ENCODE data around the gene USO1. TPM values are rescaled to one million over a fixed set of nuclear protein-coding genes. Genes with fewer than 3 reads are reported as not detected.

Gene USO1
- total and polyA plus RNA-seq, 12 donors: 27.4 to 109 (median 69.8) TPM

DNA sequence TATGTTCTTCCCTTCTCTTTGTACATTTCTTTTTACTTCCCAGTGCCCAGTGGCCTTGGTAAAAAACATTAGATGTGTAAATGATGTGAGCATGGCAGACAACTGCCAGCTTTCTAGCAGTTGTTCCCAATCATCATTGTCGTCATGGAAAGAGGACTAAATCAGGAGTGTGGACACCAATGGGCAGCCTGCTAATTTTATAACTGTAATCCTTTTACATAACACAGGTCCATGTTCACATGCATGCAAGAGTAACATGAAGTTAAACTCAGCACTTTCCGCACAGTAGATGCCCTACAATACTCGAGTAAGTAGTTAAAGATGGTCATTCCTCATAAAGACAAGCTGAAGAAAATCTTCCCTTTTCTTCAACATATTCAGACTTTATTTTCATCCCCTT, 27.8 kb upstream of the USO1 start:
- no peaks in the 10 kb centered on the region for H3K4me1 ChIP-seq (replicated peaks in 1 of 2)
- no peak for DNase-seq
- TF ChIP-seq, protein P1, sequence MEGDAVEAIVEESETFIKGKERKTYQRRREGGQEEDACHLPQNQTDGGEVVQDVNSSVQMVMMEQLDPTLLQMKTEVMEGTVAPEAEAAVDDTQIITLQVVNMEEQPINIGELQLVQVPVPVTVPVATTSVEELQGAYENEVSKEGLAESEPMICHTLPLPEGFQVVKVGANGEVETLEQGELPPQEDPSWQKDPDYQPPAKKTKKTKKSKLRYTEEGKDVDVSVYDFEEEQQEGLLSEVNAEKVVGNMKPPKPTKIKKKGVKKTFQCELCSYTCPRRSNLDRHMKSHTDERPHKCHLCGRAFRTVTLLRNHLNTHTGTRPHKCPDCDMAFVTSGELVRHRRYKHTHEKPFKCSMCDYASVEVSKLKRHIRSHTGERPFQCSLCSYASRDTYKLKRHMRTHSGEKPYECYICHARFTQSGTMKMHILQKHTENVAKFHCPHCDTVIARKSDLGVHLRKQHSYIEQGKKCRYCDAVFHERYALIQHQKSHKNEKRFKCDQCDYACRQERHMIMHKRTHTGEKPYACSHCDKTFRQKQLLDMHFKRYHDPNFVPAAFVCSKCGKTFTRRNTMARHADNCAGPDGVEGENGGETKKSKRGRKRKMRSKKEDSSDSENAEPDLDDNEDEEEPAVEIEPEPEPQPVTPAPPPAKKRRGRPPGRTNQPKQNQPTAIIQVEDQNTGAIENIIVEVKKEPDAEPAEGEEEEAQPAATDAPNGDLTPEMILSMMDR (IDR thresholded peaks at IDR 0.05): no peak
- TF ChIP-seq POLR2A (IDR thresholded peaks at IDR 0.05): no peak
- no peaks in the 10 kb centered on the region for H3K36me3 ChIP-seq (replicated peaks in 1 of 2)
- H3K27me3 ChIP-seq: no peaks in the 10 kb centered on the region
- 79 to 94% (median 90%) methylated on average over 3 of the region's 3 CpGs for WGBS, 4 donors
- intact Hi-C loops (cut with DNase I): no loop called here
- no peaks in the 10 kb centered on the region for H3K9me3 ChIP-seq (replicated peaks in 1 of 3)
- no peak overlapping the region for H3K4me3 ChIP-seq
- no peak overlapping the region for H3K27ac ChIP-seq

DNA sequence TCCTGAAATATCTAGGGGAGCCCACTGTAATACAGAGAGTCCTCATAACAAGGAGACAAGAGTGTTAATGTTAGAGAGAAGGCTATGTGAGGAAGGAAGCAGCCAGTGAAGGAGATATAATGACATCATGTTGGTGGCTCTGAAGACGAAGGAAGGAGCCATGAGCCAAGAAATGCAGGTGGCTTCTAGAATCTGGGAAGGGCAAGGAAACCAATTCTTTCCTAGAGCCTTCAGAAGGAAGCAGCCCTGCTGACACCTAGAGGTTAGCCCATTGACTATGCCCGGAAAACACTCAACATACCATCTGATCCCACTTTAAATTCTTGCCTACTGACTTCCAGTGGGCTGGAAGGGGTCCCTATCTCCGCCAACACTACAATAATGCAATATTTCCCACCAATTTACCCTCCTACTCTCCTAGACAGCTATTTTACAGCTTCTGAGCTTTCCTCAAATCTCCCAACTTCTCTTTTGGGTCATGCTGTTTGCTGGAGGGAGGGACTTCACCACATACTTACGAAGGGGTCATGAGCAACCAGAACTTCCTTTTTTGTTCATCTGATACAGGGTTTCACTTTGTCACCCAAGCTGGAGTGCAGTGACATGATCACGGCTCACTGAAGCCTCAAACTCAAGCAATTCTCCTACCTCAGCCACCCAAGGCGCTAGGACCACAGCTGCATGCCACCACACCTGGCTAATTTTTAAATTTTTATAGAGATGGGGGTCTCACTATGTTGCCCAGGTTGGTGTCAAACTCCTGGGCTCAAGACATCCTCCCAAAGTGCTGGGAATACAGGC, 26.0 kb upstream of the USO1 start:
- no peaks in the 10 kb centered on the region for H3K4me1 ChIP-seq (replicated peaks in 1 of 2)
- 63 to 77% (median 75%) methylated on average over 6 of the region's 6 CpGs for WGBS, 4 donors
- no peaks in the 10 kb centered on the region for H3K9me3 ChIP-seq (replicated peaks in 1 of 3)
- intact Hi-C loops (cut with DNase I): no loop called here
- peak overlapping the region in 1 of 5 donors; percentile 74 for H3K27ac ChIP-seq
- TF ChIP-seq, protein P1 (IDR thresholded peaks at IDR 0.05): no peak
- TF ChIP-seq POLR2A (IDR thresholded peaks at IDR 0.05): no peak
- H3K4me3 ChIP-seq: no peak overlapping the region
- H3K36me3 ChIP-seq (replicated peaks in 1 of 2): no peaks in the 10 kb centered on the region
- H3K27me3 ChIP-seq: no peaks in the 10 kb centered on the region
- DNase-seq: peak in 1 of 7 donors; percentile 3

DNA sequence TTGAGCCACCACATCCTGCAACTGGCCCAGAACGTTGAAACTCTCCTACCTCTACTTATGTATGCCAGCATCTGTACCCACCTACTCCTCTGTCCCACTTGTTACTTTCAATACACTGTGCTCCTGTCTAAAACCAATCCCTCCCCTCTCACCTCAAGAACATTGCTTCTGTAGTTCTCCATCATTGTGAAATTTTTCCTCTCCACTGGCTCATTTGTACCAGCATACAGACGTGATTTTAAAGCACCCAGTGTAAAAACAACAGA, 25.5 kb upstream of the USO1 start:
- H3K36me3 ChIP-seq (replicated peaks in 1 of 2): no peaks in the 10 kb centered on the region
- TF ChIP-seq, protein P1 (IDR thresholded peaks at IDR 0.05): no peak
- TF ChIP-seq POLR2A (IDR thresholded peaks at IDR 0.05): no peak
- H3K27ac ChIP-seq: no peak overlapping the region
- H3K4me1 ChIP-seq (replicated peaks in 1 of 2): no peaks in the 10 kb centered on the region
- intact Hi-C loops (cut with DNase I): no loop called here
- DNase-seq: no peak
- H3K4me3 ChIP-seq: no peak overlapping the region
- WGBS, 4 donors: 68 to 76% (median 70%) methylated on average over 2 of the region's 2 CpGs
- H3K9me3 ChIP-seq (replicated peaks in 1 of 3): no peaks in the 10 kb centered on the region
- no peaks in the 10 kb centered on the region for H3K27me3 ChIP-seq

DNA sequence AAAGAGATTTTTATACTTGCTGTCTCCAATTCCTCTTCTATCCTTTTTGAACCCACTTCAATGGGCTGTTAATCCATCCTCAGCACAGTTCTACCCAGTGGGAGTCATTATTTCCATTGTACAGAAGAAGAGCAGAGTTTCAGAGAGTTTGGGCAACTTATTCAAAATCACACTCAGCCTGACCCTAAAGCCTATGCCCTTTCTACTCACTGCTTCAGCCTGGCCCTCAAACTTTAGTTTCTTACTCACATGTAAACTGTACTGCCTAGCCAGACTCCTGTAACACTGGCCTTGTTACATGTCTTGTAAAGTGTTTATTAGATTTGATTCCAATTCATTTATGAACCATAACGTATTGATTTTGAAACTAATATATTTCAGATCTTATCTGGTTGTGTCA, 25.1 kb upstream of the USO1 start:
- Histone ChIP-seq H3K27ac (no peak overlapping the region), H3K36me3 (replicated peaks in 1 of 2) (no peaks in the 10 kb centered on the region), H3K4me1 (replicated peaks in 1 of 2) (no peaks in the 10 kb centered on the region), H3K27me3 (no peaks in the 10 kb centered on the region), H3K4me3 (no peak overlapping the region), H3K9me3 (replicated peaks in 1 of 3) (no peaks in the 10 kb centered on the region)
- DNase-seq: no peak
- intact Hi-C loops (cut with DNase I): no loop called here
- TF ChIP-seq POLR2A (IDR thresholded peaks at IDR 0.05): no peak
- TF ChIP-seq, protein P1 (IDR thresholded peaks at IDR 0.05): no peak
- WGBS, 4 donors: 0 to 2% (median 0%) methylated on average over 1 of the region's 1 CpG

All from adrenal gland (tissue), 12 donors.